SU-DHL-6 (cell line): ENCODE measurements around the gene ZNF467.

Experiments
- H2AFZ ChIP-seq: fragments of 200-600 bp; sonication (generic); 2 replicates; pipeline ENCODE4 v1.6.1; 2014; ENCODE audit warnings: low read depth, mild to moderate bottlenecking, moderate library complexity, mixed read lengths, antibody characterized with exemption, low read length; ENCODE audit not compliant: severe bottlenecking
- H3F3A ChIP-seq: fragments of 200-600 bp; shearing (Covaris generic); 2 replicates; pipeline ENCODE4 v1.6.0; 2016; ENCODE audit warnings: antibody characterized with exemption, mild to moderate bottlenecking; ENCODE audit not compliant: insufficient read depth
- H3K27ac ChIP-seq: fragments of 200-600 bp; sonication (generic); 2 replicates; pipeline ENCODE4 v1.5.1; 2016; ENCODE audit warnings: low read depth, mild to moderate bottlenecking, low read length, moderate library complexity, mixed read lengths
- H3K27me3 ChIP-seq: fragments of 200-600 bp; sonication (generic), shearing (Covaris generic); 2 replicates; pipeline ENCODE4 v1.6.0; 2014; ENCODE audit warnings: mild to moderate bottlenecking, low read length
- H3K36me3 ChIP-seq: fragments of 200-600 bp; sonication (generic); 2 replicates; pipeline ENCODE4 v1.6.1; 2014; ENCODE audit warnings: mild to moderate bottlenecking, low read length, mixed read lengths
- H3K4me2 ChIP-seq: fragments of 300-600, 200-600 bp; shearing (Covaris generic), sonication (generic); 2 replicates; pipeline ENCODE4 v1.6.0; 2014; ENCODE audit warnings: low read length, low read depth, mild to moderate bottlenecking; ENCODE audit not compliant: poor library complexity, severe bottlenecking
- H3K4me3 ChIP-seq: fragments of 200-600 bp; sonication (generic); 2 replicates; pipeline ENCODE4 v1.5.1; 2014; ENCODE audit warnings: antibody characterized with exemption, low read length, mild to moderate bottlenecking, mixed read lengths; ENCODE audit not compliant: insufficient read depth, poor library complexity, severe bottlenecking
- H3K79me2 ChIP-seq: fragments of 200-600 bp; sonication (generic); 2 replicates; pipeline ENCODE4 v1.6.1; 2014; ENCODE audit warnings: mild to moderate bottlenecking, low read length, moderate library complexity; ENCODE audit not compliant: insufficient read depth
- H3K9ac ChIP-seq: fragments of 200-600 bp; sonication (generic); 2 replicates; pipeline ENCODE4 v1.7.0; 2014; ENCODE audit warnings: mild to moderate bottlenecking, low read length
- H3K9me2 ChIP-seq: fragments of 200-600 bp; sonication (generic); replicated peaks from 2 replicates; pipeline ENCODE4 v1.6.1; 2014; ENCODE audit warnings: low read length; ENCODE audit not compliant: insufficient read depth
- H3K9me3 ChIP-seq: fragments of 200-600 bp; sonication (generic); 2 replicates; pipeline ENCODE4 v1.6.1; 2014; ENCODE audit warnings: low read length, mixed read lengths; ENCODE audit not compliant: insufficient read depth
- H4K20me1 ChIP-seq: fragments of 200-600 bp; sonication (generic); 2 replicates; pipeline ENCODE4 v1.6.1; 2014; ENCODE audit warnings: low read depth, mild to moderate bottlenecking, antibody characterized with exemption, low read length, moderate library complexity, mixed read lengths
- EZH2phosphoT487 ChIP-seq: fragments of 200-600 bp; sonication (generic), shearing (Covaris generic); conservative IDR thresholded peaks from 2 replicates; pipeline ENCODE4 v1.6.1; 2018; ENCODE audit warnings: mild to moderate bottlenecking, antibody characterized with exemption, low read length, moderate library complexity, mixed read lengths
- TF ChIP-seq, protein P1 (sequence below): fragments of 200-600 bp; sonication (generic); IDR thresholded peaks from one replicate; pipeline ENCODE4 v1.5.1; 2017; ENCODE audit warnings: antibody characterized with exemption, mild to moderate bottlenecking, low read length, moderate library complexity; ENCODE audit not compliant: insufficient read depth, poor library complexity, severe bottlenecking

ZNF467 gene

DNA sequence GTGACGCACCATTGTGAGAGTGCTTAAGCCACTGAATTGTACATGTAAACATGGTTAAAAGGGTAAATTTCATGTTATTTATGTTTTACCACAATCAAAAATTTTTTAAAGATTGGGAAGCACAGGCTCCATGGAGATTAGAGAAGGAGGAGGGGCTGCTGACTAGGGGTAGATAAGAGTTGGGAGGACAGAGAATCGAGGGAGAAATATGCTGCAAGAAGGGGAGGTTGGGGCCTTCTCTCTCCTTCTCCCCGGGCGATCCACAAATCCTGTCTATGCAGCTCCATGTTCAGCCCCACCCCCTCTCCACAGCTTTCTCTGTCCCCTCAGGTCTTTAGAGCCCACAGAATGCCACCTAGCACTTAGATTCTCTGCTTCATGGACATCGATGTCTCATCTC is 12.1 kb downstream of the ZNF467 start:
- no peaks in the 10 kb centered on the region for H3K36me3 ChIP-seq
- H3K9ac ChIP-seq: no peak overlapping the region
- H3K4me2 ChIP-seq: no peak overlapping the region
- no peaks in the 10 kb centered on the region for H3K27me3 ChIP-seq
- H2AFZ ChIP-seq: no peak overlapping the region
- no peaks in the 10 kb centered on the region for H3K9me2 ChIP-seq
- TF ChIP-seq EZH2phosphoT487: no peak
- TF ChIP-seq, protein P1, sequence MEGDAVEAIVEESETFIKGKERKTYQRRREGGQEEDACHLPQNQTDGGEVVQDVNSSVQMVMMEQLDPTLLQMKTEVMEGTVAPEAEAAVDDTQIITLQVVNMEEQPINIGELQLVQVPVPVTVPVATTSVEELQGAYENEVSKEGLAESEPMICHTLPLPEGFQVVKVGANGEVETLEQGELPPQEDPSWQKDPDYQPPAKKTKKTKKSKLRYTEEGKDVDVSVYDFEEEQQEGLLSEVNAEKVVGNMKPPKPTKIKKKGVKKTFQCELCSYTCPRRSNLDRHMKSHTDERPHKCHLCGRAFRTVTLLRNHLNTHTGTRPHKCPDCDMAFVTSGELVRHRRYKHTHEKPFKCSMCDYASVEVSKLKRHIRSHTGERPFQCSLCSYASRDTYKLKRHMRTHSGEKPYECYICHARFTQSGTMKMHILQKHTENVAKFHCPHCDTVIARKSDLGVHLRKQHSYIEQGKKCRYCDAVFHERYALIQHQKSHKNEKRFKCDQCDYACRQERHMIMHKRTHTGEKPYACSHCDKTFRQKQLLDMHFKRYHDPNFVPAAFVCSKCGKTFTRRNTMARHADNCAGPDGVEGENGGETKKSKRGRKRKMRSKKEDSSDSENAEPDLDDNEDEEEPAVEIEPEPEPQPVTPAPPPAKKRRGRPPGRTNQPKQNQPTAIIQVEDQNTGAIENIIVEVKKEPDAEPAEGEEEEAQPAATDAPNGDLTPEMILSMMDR: no peak
- no peaks in the 10 kb centered on the region for H3K9me3 ChIP-seq
- no peaks in the 10 kb centered on the region for H4K20me1 ChIP-seq
- H3F3A ChIP-seq: no peaks in the 10 kb centered on the region
- no peak overlapping the region for H3K4me3 ChIP-seq
- no peaks in the 10 kb centered on the region for H3K79me2 ChIP-seq
- H3K27ac ChIP-seq: no peak overlapping the region

DNA sequence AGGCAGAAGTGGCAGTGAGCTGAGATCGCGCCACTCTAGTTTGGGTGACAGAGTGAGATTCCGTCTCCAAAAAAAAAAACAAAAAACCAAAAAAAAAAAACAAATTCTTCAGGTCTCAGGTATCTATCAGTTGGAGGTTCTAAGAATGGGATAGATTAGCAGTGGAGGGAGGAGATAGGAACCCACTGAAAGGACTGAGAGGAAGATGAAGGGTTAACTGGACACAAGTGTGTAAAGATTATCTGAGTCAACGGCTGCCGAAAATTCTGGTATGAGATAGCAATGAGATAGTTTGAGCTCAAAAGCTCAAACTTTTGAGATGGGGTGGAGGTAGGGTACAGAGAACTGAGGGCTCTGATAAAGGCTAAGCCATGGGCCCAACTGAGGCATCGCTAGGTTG is 12.8 kb downstream of the ZNF467 start:
- Histone ChIP-seq H3K9me2 (no peaks in the 10 kb centered on the region), H3K36me3 (no peaks in the 10 kb centered on the region), H4K20me1 (no peaks in the 10 kb centered on the region), H3K79me2 (no peaks in the 10 kb centered on the region), H3K9me3 (no peaks in the 10 kb centered on the region), H3K27me3 (no peaks in the 10 kb centered on the region), H3K9ac (no peak overlapping the region), H3K4me2 (no peak overlapping the region), H3K4me3 (no peak overlapping the region), H2AFZ (no peak overlapping the region), H3K27ac (no peak overlapping the region), H3F3A (no peaks in the 10 kb centered on the region)
- TF ChIP-seq, protein P1: no peak
- TF ChIP-seq EZH2phosphoT487: no peak

GRCh38 chr7:149759093-149759860 is 14.1 kb downstream of the ZNF467 start:
- Histone ChIP-seq H3K27ac (no peak overlapping the region), H3K36me3 (no peaks in the 10 kb centered on the region), H2AFZ (no peak overlapping the region), H4K20me1 (no peaks in the 10 kb centered on the region), H3K79me2 (no peaks in the 10 kb centered on the region), H3K9me3 (no peaks in the 10 kb centered on the region), H3K9me2 (no peaks in the 10 kb centered on the region), H3K9ac (no peak overlapping the region), H3K4me3 (no peak overlapping the region), H3F3A (no peaks in the 10 kb centered on the region), H3K4me2 (no peak overlapping the region), H3K27me3 (no peaks in the 10 kb centered on the region)
- TF ChIP-seq EZH2phosphoT487: no peak
- TF ChIP-seq, protein P1: no peak
